CD14-positive monocyte (primary cell): ENCODE results near the gene GMPR. TPM values are rescaled to one million over a fixed set of nuclear protein-coding genes. Genes with fewer than 3 reads are reported as not detected.
A peak's percentile ranks its signal among the peaks of the same experiment; 100 is the strongest.

Experiments
- DNase-seq, 3 donors: peaks; one replicate each; pipeline ENCODE4 v3.0.0-alpha.2; 2011 to 2022
- H2AFZ ChIP-seq: 2 replicates; pipeline ENCODE4 v1.6.0; 2012; ENCODE audit warnings: mild to moderate bottlenecking, low read depth, low read length, inconsistent platforms; ENCODE audit not compliant: insufficient read depth, poor library complexity, severe bottlenecking
- H3K27ac ChIP-seq, 2 donors: 1 replicate in 1 of 2; 2 replicates in 1 of 2; pipeline ENCODE4 v1.5.1; 2012 to 2013; ENCODE audit warnings: low read length in 2 of 2, control low read depth in 1 of 2, inconsistent platforms in 1 of 2, low read depth in 1 of 2, mild to moderate bottlenecking in 1 of 2
- H3K27me3 ChIP-seq, 2 donors: one replicate each; pipeline versions ENCODE4 v1.6.0 to v1.6.1; 2011 to 2013; ENCODE audit warnings: low read length in 2 of 2; ENCODE audit not compliant: control insufficient read depth in 2 of 2, insufficient read depth in 2 of 2
- H3K36me3 ChIP-seq, 2 donors: replicated peaks in 1 of 2; 1 replicate in 1 of 2; 2 replicates in 1 of 2; pipeline versions ENCODE4 v1.5.1 to v1.6.1; 2012 to 2013; ENCODE audit warnings: low read length in 2 of 2, control low read depth in 1 of 2, inconsistent platforms in 1 of 2, mild to moderate bottlenecking in 1 of 2; ENCODE audit not compliant: insufficient read depth in 2 of 2, control insufficient read depth in 1 of 2
- H3K4me1 ChIP-seq, 2 donors: 1 replicate in 1 of 2; 2 replicates in 1 of 2; pipeline versions ENCODE4 v1.5.1 to v1.6.1; 2012 to 2013; ENCODE audit warnings: low read length in 2 of 2, control low read depth in 1 of 2, inconsistent platforms in 1 of 2, mild to moderate bottlenecking in 1 of 2, moderate library complexity in 1 of 2; ENCODE audit not compliant: insufficient read depth in 2 of 2, control insufficient read depth in 1 of 2
- H3K4me2 ChIP-seq: replicated peaks from 2 replicates; pipeline ENCODE3; 2012; ENCODE audit warnings: low read length, moderate library complexity, mild to moderate bottlenecking; ENCODE audit not compliant: poor library complexity, severe bottlenecking; ENCODE audit errors: extremely low read depth
- H3K4me3 ChIP-seq, 3 experiments: fragments of 200-600 bp in 1 of 3; sonication (generic) in 1 of 3; replicated peaks in 1 of 3; 1 replicate in 2 of 3; 2 replicates in 1 of 3; pipeline ENCODE4 v1.5.1; 2011 to 2013; ENCODE audit warnings: low read length in 3 of 3, mild to moderate bottlenecking in 3 of 3, control low read depth in 2 of 3, low read depth in 2 of 3, inconsistent platforms in 1 of 3, moderate library complexity in 1 of 3
- H3K79me2 ChIP-seq: 2 replicates; pipeline ENCODE4 v1.6.0; 2012; ENCODE audit warnings: mild to moderate bottlenecking, control low read depth, inconsistent platforms, low read length, moderate library complexity; ENCODE audit not compliant: insufficient read depth
- H3K9ac ChIP-seq: 2 replicates; pipeline ENCODE4 v1.6.0; 2017; ENCODE audit warnings: low read length, mild to moderate bottlenecking; ENCODE audit not compliant: insufficient read depth, poor library complexity, severe bottlenecking
- H3K9me3 ChIP-seq, 2 donors: replicated peaks in 1 of 2; 1 replicate in 1 of 2; 2 replicates in 1 of 2; pipeline versions ENCODE4 v1.5.1 to v1.6.1; 2012 to 2013; ENCODE audit warnings: low read length in 2 of 2, control low read depth in 1 of 2; ENCODE audit not compliant: control insufficient read depth in 1 of 2, insufficient read depth in 1 of 2
- H4K20me1 ChIP-seq: 2 replicates; pipeline ENCODE4 v1.6.0; 2012; ENCODE audit warnings: mild to moderate bottlenecking, low read length, control low read depth, moderate library complexity; ENCODE audit not compliant: insufficient read depth
- H3K27ac Mint-ChIP-seq, 7 donors: one replicate each; pipeline ENCODE4 v1.8.0; 2020; ENCODE audit warnings: mild to moderate bottlenecking in 7 of 7, mixed read lengths in 7 of 7, moderate library complexity in 6 of 7, inconsistent platforms in 2 of 7
- H3K27me3 Mint-ChIP-seq, 3 donors: one replicate each; pipeline ENCODE4 v1.8.0; 2021 to 2022; ENCODE audit warnings: low read depth in 3 of 3, mild to moderate bottlenecking in 3 of 3, mixed read lengths in 3 of 3, moderate library complexity in 3 of 3, inconsistent platforms in 1 of 3
- H3K36me3 Mint-ChIP-seq, 2 donors: one replicate each; pipeline ENCODE4 v1.8.0; 2020; ENCODE audit warnings: mixed read lengths in 2 of 2, inconsistent platforms in 1 of 2, mild to moderate bottlenecking in 1 of 2
- H3K4me1 Mint-ChIP-seq: one replicate; pipeline ENCODE4 v1.8.0; 2020; ENCODE audit warnings: mild to moderate bottlenecking, mixed read lengths
- H3K4me3 Mint-ChIP-seq, 2 donors: one replicate each; pipeline ENCODE4 v1.8.0; 2020; ENCODE audit warnings: mild to moderate bottlenecking in 2 of 2, mixed read lengths in 2 of 2, moderate library complexity in 1 of 2
- H3K9me3 Mint-ChIP-seq, 7 donors: one replicate each; pipeline ENCODE4 v1.8.0; 2020 to 2022; ENCODE audit warnings: mixed read lengths in 7 of 7, mild to moderate bottlenecking in 6 of 7, moderate library complexity in 6 of 7, inconsistent platforms in 2 of 7
- CTCF ChIP-seq: fragments of 200-600 bp; IDR thresholded peaks from one replicate; pipeline ENCODE4 v1.8.0; 2022; ENCODE audit warnings: antibody characterized with exemption, mild to moderate bottlenecking
- WGBS: methylation state at CpG from one replicate; pipeline ENCODE4 v1.1.5; 2013; ENCODE audit warnings: missing lambda C conversion rate; ENCODE audit not compliant: insufficient coverage; 5-methylcytosine and 5-hydroxymethylcytosine counted together
- intact Hi-C, 2 donors: fragments of 100-400 bp; cut with micrococcal nuclease; formaldehyde crosslinking; loops; one replicate each; pipeline versions ENCODE4 v1.15.0 to v1.15.1; 2023
- polyA plus RNA-seq, 3 donors: library from polyadenylated mRNA; depleted of rRNA in 1 of 3; unstranded in 2 of 3; stranded (reverse) in 1 of 3; fragments of 300-500 nt in 2 of 3; fragments of >200 nt in 1 of 3; fragmentation: Illumina TruSeq in 2 of 3; gene quantifications; 1 replicate in 2 of 3; 2 replicates in 1 of 3; pipeline ENCODE4 v1.2.3, GENCODE V29; 2012 to 2021

GMPR gene
- polyA plus RNA-seq, 3 donors: 1.9 to 3.8 (median 3.2) TPM

GRCh38 chr6:16244446-16244845 is 6.1 kb downstream of the GMPR start:
- Histone ChIP-seq H3K4me2 (no peak overlapping the region), H2AFZ (no peak overlapping the region), H3K4me3 (no peak overlapping the region), H3K9ac (no peak overlapping the region), H4K20me1 (no peaks in the 10 kb centered on the region), H3K9me3 (no peaks in the 10 kb centered on the region), H3K4me1 (peaks cover 6 to 8% of the 10 kb centered on the region in 2 donors), H3K27ac (no peak overlapping the region), H3K79me2 (no peaks in the 10 kb centered on the region), H3K27me3 (peaks cover 0 to 8% of the 10 kb centered on the region in 2 donors), H3K36me3 (no peaks in the 10 kb centered on the region)
- peaks cover 0 to 2% of the 10 kb centered on the region in 2 donors for H3K36me3 Mint-ChIP-seq
- peak overlapping the region in 1 of 7 donors; percentile 60 for H3K27ac Mint-ChIP-seq
- no peak overlapping the region for H3K4me3 Mint-ChIP-seq
- intact Hi-C loops: no loop called here
- H3K27me3 Mint-ChIP-seq: peaks cover 5 to 14% (median 10%) of the 10 kb centered on the region in 3 donors
- peaks cover 3% of the 10 kb centered on the region for H3K4me1 Mint-ChIP-seq
- no peak for TF ChIP-seq CTCF
- no peak for DNase-seq
- H3K9me3 Mint-ChIP-seq: no peaks in the 10 kb centered on the region
- WGBS: 100% methylated on average over 3 of the region's 5 CpGs

GRCh38 chr6:16244869-16245451 is 6.6 kb downstream of the GMPR start:
- 89% methylated on average over 7 of the region's 10 CpGs for WGBS
- peaks cover 2 to 11% (median 10%) of the 10 kb centered on the region in 3 donors for H3K27me3 Mint-ChIP-seq
- H3K4me3 Mint-ChIP-seq: no peak overlapping the region
- H2AFZ ChIP-seq: no peak overlapping the region
- H3K27me3 ChIP-seq: peaks cover 0 to 6% of the 10 kb centered on the region in 2 donors
- no peak for DNase-seq
- peaks cover under 1 to 2% of the 10 kb centered on the region in 2 donors for H3K4me1 ChIP-seq
- no peak overlapping the region for H3K9ac ChIP-seq
- H3K9me3 Mint-ChIP-seq: no peaks in the 10 kb centered on the region
- intact Hi-C loops: no loop called here
- no peaks in the 10 kb centered on the region for H3K9me3 ChIP-seq
- no peaks in the 10 kb centered on the region for H3K4me1 Mint-ChIP-seq
- H3K27ac Mint-ChIP-seq: peak overlapping the region in 1 of 7 donors; percentile 2
- no peak overlapping the region for H3K4me2 ChIP-seq
- no peaks in the 10 kb centered on the region for H3K36me3 ChIP-seq
- H4K20me1 ChIP-seq: no peaks in the 10 kb centered on the region
- no peaks in the 10 kb centered on the region for H3K79me2 ChIP-seq
- no peaks in the 10 kb centered on the region for H3K36me3 Mint-ChIP-seq
- H3K4me3 ChIP-seq: no peak overlapping the region
- no peak for TF ChIP-seq CTCF
- H3K27ac ChIP-seq: no peak overlapping the region
